Measurements from ENCODE around the gene POLE. TPM values are rescaled to one million over a fixed set of nuclear protein-coding genes. Genes with fewer than 3 reads are reported as not detected.

POLE gene
- polyA plus RNA-seq, 1 of the 3 experiments (the other 2 are of a cell fraction) = 20.1 TPM

GRCh38 chr12:132617135-132617701, 69.9 kb downstream of the POLE start:
- Histone ChIP-seq H3K9me2 (no peaks in the 10 kb centered on the region), H3K27me3 (ENCODE audit: insufficient read depth) (peaks cover 36% of the 10 kb centered on the region), H3K4me2 (no peak overlapping the region), H2AFZ (ENCODE audit: low read depth) (no peak overlapping the region), H3K4me1 (ENCODE audit: control insufficient read depth in 1 of 2, insufficient read depth in 2 of 2, low read depth in 1 of 2, low read length in 1 of 2) (peaks cover 0 to 5% of the 10 kb centered on the region in 2 experiments; a peak in 2 of 4 replicates), H3K9ac (no peak overlapping the region), H3K79me2 (ENCODE audit: insufficient read depth) (no peaks in the 10 kb centered on the region), H3K9me3 (no peaks in the 10 kb centered on the region), H3K36me3 (replicated peaks in 1 of 2; ENCODE audit: control insufficient read depth in 1 of 2, insufficient read depth in 2 of 2, low read length in 1 of 2) (no peaks in the 10 kb centered on the region), H4K20me1 (ENCODE audit: insufficient read depth) (no peaks in the 10 kb centered on the region), H3K27ac (ENCODE audit: low read depth in 2 of 2, low read length in 1 of 2) (no peak overlapping the region), H3F3A (replicated peaks; ENCODE audit: insufficient read depth) (peaks cover 4% of the 10 kb centered on the region), H3K4me3 (ENCODE audit: low read depth in 2 of 2, low read length in 1 of 2) (no peak overlapping the region)
- CTCF ChIA-PET = interaction anchor here (1.0 to 6.2 kb wide), 6 partner anchors 11 to 463 kb away, joined by 4 to 71 read pairs (median 10); no protein-coding TSS in a partner anchor
- POLR2A ChIA-PET = no interaction called here
- no peak for DNase-seq
- TF ChIP-seq USF1 (IDR thresholded peaks at IDR 0.05; ENCODE audit: borderline replicate concordance, low read depth) = no peak
- TF ChIP-seq SIN3A (IDR thresholded peaks at IDR 0.05; ENCODE audit: borderline replicate concordance, low read depth, low read length) = no peak
- TF ChIP-seq CHD2 (IDR thresholded peaks at IDR 0.05; ENCODE audit: low read length, partially characterized antibody) = no peak
- no peak for TF ChIP-seq FOXJ3 (CRISPR knock-in tag; IDR thresholded peaks at IDR 0.05)
- TF ChIP-seq MEF2A (IDR thresholded peaks at IDR 0.05; ENCODE audit: borderline replicate concordance, low read depth) = no peak
- no peak for TF ChIP-seq YY1 (IDR thresholded peaks at IDR 0.05; ENCODE audit: low read depth)
- TF ChIP-seq FOXM1 (IDR thresholded peaks at IDR 0.05; ENCODE audit: low read depth) = no peak
- no peak for TF ChIP-seq NFIC (IDR thresholded peaks at IDR 0.05; ENCODE audit: borderline replicate concordance)
- no peak for TF ChIP-seq MAX (IDR thresholded peaks at IDR 0.05; ENCODE audit: low read depth)
- no peak for TF ChIP-seq ELF1 (IDR thresholded peaks at IDR 0.05)
- no peak for TF ChIP-seq MXI1 (IDR thresholded peaks at IDR 0.05; ENCODE audit: low read depth, low read length)
- no peak for TF ChIP-seq TCF12 (IDR thresholded peaks at IDR 0.05)
- no peak for TF ChIP-seq GATA2 (CRISPR knock-in tag; IDR thresholded peaks at IDR 0.05)
- TF ChIP-seq REST (IDR thresholded peaks at IDR 0.05; ENCODE audit: low read depth, low read length) = no peak
- TF ChIP-seq EP300 (IDR thresholded peaks at IDR 0.05; ENCODE audit: borderline replicate concordance in 1 of 2, low read depth in 1 of 2, low read length in 1 of 2) = no peak
- TF ChIP-seq FOSL2 (IDR thresholded peaks at IDR 0.05; ENCODE audit: borderline replicate concordance, low read depth) = no peak
- WGBS (ENCODE audit: low lambda C conversion rate) = 14% methylated on average over 1 of the region's 4 CpGs

All from SK-N-SH (cell line).